DMS53 treated with DMSO at 0.1 percent for 48 hours (cell line): ENCODE results near the gene ACOT13.
A peak's percentile ranks its signal among the peaks of the same experiment; 100 is the strongest.
"Not testable (repeated sequence)": the region's sequence is repeated elsewhere in the genome, so short reads cannot be mapped to it uniquely, and the experiment has no call there.

ENCODE experiments used
- DNase-seq: peaks from one replicate; lab custom pipeline; 2025; ENCODE audit not compliant: unreplicated experiment; lab: John Stamatoyannopoulos, UW

ACOT13 gene

DNA sequence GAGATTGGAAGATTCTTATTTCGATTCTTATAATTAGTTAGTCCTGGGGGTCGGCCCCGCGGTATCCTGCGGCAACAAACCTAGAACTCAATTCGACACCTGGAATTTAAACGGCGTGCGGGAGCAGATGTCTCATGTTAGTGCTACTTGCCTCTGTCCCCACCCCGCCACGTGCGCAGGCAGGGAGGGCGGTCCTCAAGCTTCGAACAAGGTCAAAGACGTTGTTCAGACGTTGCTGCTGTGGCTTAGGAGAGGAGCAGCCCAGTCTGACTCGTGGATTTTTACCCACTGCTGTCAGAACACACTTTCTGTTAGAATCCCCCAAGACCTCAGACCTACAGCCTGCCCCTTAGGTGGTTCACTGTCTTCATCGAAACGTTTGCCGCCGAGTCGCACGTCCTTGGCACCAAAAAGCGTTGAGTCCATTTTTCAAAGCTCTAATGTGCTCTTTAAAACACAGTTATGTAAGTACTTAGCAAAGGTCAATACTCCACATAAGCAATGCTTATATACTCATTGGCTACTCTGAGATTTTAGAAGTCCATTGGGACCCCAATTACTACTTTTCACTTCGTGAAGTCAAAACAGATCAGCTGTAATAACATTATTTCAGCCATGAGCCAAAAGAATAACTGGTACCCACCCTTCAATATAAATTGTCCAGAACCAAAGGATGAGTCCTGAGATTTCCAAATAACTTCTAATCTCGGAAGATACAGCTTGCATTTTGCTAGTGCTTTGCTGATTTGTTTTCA is 54.8 kb downstream of the ACOT13 start:
- DNase-seq = peak; percentile 90

GRCh38 chr6:24723270-24723669 is 56.4 kb downstream of the ACOT13 start:
- no peak for DNase-seq

DNA sequence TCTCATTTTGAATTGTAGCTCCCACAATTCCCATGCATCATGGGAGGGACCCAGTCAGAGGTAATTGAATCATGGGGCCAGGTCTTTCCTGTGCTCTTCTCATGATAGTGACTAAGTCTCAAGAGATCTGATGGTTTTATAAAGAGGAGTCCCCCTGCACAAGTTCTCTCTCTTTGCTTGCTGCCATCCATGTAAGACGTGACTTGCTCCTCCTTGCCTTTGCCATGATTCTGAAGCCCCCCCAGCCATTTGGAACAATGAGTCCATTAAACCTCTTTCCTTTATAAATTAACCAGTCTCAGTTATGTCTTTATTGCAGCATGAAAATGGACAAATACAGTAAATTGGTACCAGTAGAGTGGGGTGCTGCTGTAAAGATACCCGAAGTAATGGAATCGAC is 63.8 kb downstream of the ACOT13 start:
- not testable (repeated sequence) for DNase-seq

DNA sequence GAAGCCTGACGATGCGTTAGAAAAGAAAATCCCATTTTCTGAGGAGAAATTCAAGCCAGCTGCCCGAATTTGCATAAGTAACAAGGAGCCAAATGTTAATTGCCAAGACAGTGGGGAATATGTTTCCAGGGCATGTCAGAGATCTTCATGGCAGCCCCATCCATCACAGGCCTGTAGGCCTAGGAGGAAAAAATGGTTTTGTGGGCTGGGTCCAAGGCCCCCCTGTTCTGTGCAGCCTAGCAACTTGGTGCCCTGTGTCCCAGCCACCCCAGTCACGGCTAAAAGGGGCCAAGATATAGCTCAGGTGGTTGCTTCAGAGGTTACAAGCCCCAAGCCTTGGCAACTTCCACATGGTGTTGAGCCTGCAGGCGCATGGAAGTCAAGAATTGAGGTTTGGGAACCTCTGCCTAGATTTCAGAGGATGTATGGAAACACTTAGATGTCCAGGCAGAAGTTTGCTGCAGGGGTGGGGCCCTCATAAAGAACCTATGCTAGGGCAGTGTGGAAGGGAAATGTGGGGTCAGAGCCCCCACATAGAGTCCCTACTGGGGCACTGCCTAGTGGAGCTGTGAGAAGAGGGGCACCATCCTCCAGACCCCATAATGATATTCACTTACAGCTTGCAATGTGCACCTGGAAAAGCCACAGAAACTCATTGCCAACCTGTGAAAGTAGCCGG is 64.7 kb downstream of the ACOT13 start:
- DNase-seq = not testable (repeated sequence)

GRCh38 chr6:24734166-24734565 is 67.3 kb downstream of the ACOT13 start:
- no peak for DNase-seq

GRCh38 chr6:24734710-24735109 is 67.8 kb downstream of the ACOT13 start:
- not testable (repeated sequence) for DNase-seq

GRCh38 chr6:24738741-24739140 is 71.9 kb downstream of the ACOT13 start:
- no peak for DNase-seq

DNA sequence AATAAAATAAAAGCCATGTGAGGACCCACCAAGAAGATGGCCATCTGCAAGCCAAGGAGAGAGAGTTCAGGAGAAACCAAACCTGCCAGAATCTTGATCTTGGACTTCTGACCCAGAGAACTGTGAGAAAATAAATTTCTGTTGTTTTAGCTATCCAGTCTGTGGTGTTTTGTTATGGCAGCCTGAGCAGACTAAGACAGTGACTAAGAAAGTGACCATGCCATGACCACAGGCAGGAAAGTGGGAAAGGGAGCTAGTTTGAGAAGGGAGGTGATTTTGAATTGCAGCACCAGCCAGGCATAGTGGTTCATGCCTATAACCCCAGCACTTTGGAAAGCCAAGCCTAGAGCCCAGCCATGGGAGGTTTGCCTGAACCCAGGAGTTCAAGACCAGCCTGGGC is 74.0 kb downstream of the ACOT13 start:
- no peak for DNase-seq

- DNase-seq = no peak
Observed at GRCh38 chr6:24742216-24742738, 75.4 kb downstream of the ACOT13 start.

DNA sequence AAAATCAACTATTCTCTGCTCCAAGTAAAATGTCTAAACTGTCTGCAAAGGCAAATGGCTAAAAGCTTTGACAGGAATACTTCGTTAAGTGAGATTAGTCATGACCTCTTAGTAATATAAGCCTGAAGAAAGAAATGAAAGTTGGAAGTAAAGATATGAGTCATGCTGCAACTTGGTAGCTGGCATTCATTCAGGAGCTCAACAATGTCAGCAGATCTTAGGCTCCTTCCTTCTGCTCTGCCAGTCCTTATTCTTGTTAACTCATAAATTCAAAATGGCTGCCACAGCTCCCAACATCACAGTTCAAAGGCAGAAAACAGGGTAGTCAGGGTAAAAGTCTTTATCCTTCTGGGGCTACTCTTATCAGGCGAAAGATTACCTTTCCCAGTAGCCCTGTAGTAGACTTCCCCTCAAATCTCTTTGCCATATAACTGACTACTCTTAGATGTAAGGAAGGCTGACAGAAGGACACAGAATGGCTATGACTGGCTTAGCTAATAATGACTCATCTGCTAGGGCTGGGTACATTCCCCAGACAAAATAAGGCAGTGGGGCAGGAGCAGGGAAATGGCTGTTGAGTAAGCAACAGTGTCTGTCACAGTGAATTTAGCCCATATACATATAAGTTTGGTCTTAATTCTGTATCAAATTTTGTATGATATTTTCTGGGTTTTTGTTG is 76.5 kb downstream of the ACOT13 start:
- DNase-seq = peak; percentile 51

GRCh38 chr6:24743944-24744335 is 77.1 kb downstream of the ACOT13 start:
- DNase-seq = no peak

GRCh38 chr6:24744911-24745310 is 78.0 kb downstream of the ACOT13 start:
- DNase-seq = no peak

DNA sequence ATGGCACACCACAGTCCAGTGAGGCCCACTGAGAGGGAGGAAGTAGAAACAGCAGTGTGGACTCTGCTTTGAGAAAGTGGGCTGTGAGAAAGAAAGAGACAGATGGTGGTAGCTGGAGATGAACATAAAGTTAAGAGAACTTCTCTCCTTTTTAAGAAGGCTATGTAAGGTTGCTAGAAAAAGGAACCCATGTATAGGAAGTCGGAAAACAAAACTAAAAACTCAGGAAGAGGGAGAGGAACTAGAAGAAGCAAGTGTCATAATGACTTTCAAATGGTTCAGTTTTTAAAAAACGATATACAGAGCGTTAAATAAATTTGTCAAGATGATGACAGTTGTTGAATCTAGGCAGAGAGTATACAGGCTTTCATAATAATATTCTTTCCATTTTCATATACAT is 82.4 kb downstream of the ACOT13 start:
- no peak for DNase-seq

DNA sequence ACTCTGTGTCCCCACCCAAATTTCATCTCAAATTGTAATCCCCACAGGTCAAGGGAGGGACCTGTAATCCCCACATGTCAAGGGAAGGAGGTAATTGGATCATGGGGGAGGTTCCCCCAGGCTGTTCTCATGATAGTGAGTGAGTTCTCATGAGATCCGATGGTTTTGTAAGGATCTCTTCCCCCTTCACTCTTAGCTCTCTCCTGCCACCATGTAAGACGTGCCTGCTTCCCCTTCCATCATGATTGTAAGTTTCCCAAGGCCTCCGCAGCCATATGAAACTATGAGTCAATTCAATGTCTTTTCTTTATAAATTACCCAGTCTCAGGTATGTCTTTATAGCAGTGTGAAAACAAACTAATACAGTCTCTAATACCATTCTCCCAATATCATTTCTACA is 84.0 kb downstream of the ACOT13 start:
- not testable (repeated sequence) for DNase-seq

- no peak for DNase-seq
Observed at GRCh38 chr6:24752503-24752902, 85.6 kb downstream of the ACOT13 start.

- DNase-seq = no peak
Observed at GRCh38 chr6:24752917-24753492, 86.1 kb downstream of the ACOT13 start.

- DNase-seq = no peak
Observed at GRCh38 chr6:24753545-24753944, 86.7 kb downstream of the ACOT13 start.

DNA sequence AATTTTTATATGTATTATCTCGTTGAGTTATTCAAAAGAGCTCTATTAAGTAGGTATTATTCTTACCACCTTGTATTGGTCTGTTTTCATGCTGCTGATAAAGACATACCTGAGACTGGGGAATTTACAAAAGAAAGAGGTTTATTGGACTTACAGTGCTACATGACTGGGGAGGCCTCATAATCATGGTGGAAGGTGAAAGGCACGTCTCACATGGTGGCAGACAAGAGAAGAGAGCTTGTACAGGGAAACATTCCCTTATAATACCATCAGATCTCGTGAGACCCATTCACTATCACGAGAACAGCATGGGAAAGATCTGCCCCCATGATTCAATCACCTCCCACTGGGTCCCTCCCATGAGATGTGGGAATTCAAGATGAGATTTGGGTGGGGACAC is 87.5 kb downstream of the ACOT13 start:
- DNase-seq = not testable (repeated sequence)
